Measurements from ENCODE around the gene PTMA. TPM values are rescaled to one million over a fixed set of nuclear protein-coding genes. Genes with fewer than 3 reads are reported as not detected.

PTMA gene
- total and polyA plus RNA-seq, 9 of the 15 experiments (the other 6 are each of a cell fraction or from before 2014, with no cell fraction given) = 429 to 2,322 (median 1,578) TPM

- TF ChIP-seq BCLAF1 (IDR thresholded peaks at IDR 0.05; ENCODE audit: borderline replicate concordance in 1 of 2, control insufficient read depth in 1 of 2, low read depth in 2 of 2, low read length in 1 of 2) (no peak), KAT8 (IDR thresholded peaks at IDR 0.05; ENCODE audit: low read depth) (no peak), ESRRA (IDR thresholded peaks at IDR 0.05; ENCODE audit: borderline replicate concordance, low read depth) (peak; percentile 78), FOXK1 (CRISPR knock-in tag; IDR thresholded peaks at IDR 0.05; ENCODE audit: borderline replicate concordance) (no peak), CTCFL (IDR thresholded peaks at IDR 0.05; ENCODE audit: borderline replicate concordance, insufficient read depth, low read depth, low read length, poor library complexity, severe bottlenecking) (peak; percentile 38), SETDB1 (IDR thresholded peaks at IDR 0.05; ENCODE audit: low read length) (no peak), PHF21A (IDR thresholded peaks at IDR 0.05; ENCODE audit: borderline replicate concordance, low read depth) (no peak), CGGBP1 (CRISPR knock-in tag; IDR thresholded peaks at IDR 0.05) (no peak), ZNF24 (IDR thresholded peaks at IDR 0.05) (0 out of 2 replicates have a peak, but pooled peaks have one; percentile 23), REST (IDR thresholded peaks at IDR 0.05; ENCODE audit: borderline replicate concordance) (peak; percentile 82), REST (CRISPR knock-in tag; IDR thresholded peaks at IDR 0.05; ENCODE audit: low read depth) (no peak), SUPT5H (IDR thresholded peaks at IDR 0.05) (no peak), IFI16 (CRISPR knock-in tag; IDR thresholded peaks at IDR 0.05) (no peak)
Observed at GRCh38 chr2:231714639-231715498, 6.5 kb downstream of the PTMA start (continued).

Data from K562 (cell line).